Glomerular visceral epithelial cell (primary cell): ENCODE measurements around the gene LHX8.

ENCODE experiments used
- DNase-seq: peaks from one replicate; pipeline ENCODE4 v3.0.0-alpha.2; 2016; ENCODE audit errors: extremely low spot score

LHX8 gene

DNA sequence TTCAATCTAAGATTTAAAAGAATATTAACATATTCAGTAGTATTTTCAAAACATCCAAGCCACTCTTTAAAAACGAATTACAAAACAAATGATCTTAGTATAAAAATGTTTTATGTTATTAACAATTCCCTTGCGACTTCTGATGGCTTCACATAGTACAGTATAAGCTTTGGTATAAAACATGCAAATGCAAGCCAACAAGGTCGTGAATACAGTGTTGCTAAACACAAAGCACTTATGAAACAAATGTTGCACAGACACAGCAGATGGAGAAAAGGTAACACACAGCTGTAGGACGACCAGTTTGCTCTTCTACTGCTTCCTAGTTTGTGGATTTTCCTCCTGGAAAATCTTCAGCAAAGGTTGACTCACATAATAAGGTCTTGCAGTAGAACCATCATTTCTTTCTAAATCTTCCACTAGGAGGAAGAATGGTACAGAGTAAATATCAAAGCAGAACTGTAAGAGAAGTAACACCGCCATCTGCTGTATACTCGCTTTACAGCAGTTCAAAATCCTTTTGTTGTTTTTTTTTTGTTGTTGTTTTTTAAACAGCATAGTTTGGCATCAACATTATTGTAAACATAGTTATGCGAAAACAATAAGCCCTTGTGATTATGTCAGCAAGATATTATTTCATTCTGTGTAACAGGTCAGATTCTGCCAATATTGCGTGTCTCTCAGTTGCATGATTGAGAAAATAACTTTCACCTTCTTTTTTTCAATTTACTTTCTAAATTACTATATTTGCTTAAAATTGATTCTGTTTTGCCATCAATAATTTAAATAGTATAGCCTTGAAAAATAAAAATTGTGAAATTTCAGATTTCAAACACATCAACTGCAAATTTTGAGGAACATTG is 69.5 kb downstream of the LHX8 start:
- peak; percentile 25 for DNase-seq

DNA sequence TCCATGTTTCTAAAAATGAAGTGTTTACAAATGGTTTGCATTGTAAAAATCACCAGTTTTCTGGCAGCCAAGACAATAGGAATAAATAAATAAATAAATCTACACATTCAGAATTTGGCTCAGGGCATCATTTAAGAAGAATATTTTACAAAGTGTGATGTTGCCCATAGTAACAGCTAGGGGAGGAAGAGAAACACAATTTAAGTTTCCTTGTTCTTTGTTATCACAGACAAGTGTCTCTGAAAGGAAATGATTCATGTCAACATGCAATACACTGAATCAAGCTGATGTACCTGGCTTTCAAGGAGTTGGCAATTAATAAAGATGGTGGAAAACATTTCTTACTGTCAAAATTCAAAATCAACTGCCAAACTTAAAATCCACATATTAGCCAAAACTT is 74.7 kb downstream of the LHX8 start:
- DNase-seq: no peak
